Ascending aorta (tissue), 2 donors: Measurements from ENCODE around the gene XKR7. TPM values are rescaled to one million over a fixed set of nuclear protein-coding genes. Genes with fewer than 3 reads are reported as not detected.

Experiments used
- DNase-seq, 2 donors: peaks; one replicate each; pipeline ENCODE4 v3.0.0-alpha.2; 2019; ENCODE audit warnings: low spot score in 2 of 2
- H3K27ac ChIP-seq, 2 donors: fragments of 200-600 bp; sonication (generic); one replicate each; pipeline ENCODE4 v1.5.1; 2016 to 2017; ENCODE audit warnings: mild to moderate bottlenecking in 1 of 2
- H3K27me3 ChIP-seq: fragments of 200-600 bp; sonication (generic); one replicate; pipeline ENCODE4 v1.5.1; 2017
- H3K36me3 ChIP-seq, 2 donors: fragments of 200-600 bp; sonication (generic); one replicate each; pipeline ENCODE4 v1.5.1; 2016
- H3K4me1 ChIP-seq, 2 donors: fragments of 200-600 bp; sonication (generic); one replicate each; pipeline ENCODE4 v1.5.1; 2016 to 2017; ENCODE audit warnings: mild to moderate bottlenecking in 1 of 2
- H3K4me3 ChIP-seq, 2 donors: fragments of 200-600 bp; sonication (generic); one replicate each; pipeline ENCODE4 v1.5.1; 2016 to 2017; ENCODE audit warnings: mild to moderate bottlenecking in 1 of 2
- H3K9me3 ChIP-seq, 2 donors: fragments of 200-600 bp; sonication (generic); one replicate each; pipeline ENCODE4 v1.5.1; 2016
- intact Hi-C: fragments of 100-400 bp; cut with DNase I; formaldehyde crosslinking; loops from one replicate; pipeline ENCODE4 v1.15.1; 2023
- total RNA-seq: library from RNA; depleted of rRNA; stranded (reverse); fragments of >200 nt; gene quantifications from one replicate; pipeline ENCODE4 v1.1.0, GENCODE V29; 2016
- TF ChIP-seq, protein P1 (sequence below), 3 experiments: fragments of 200-600 bp in 2 of 3; fragments of 450-650 bp in 1 of 3; sonication (generic) in 2 of 3; IDR thresholded peaks; one replicate each; pipeline ENCODE4 v1.5.1; 2016 to 2019; ENCODE audit warnings: antibody characterized with exemption in 3 of 3, mild to moderate bottlenecking in 1 of 3, moderate library complexity in 1 of 3

XKR7 gene
- total RNA-seq, 1 donor from 2014 or later, result not detected

DNA sequence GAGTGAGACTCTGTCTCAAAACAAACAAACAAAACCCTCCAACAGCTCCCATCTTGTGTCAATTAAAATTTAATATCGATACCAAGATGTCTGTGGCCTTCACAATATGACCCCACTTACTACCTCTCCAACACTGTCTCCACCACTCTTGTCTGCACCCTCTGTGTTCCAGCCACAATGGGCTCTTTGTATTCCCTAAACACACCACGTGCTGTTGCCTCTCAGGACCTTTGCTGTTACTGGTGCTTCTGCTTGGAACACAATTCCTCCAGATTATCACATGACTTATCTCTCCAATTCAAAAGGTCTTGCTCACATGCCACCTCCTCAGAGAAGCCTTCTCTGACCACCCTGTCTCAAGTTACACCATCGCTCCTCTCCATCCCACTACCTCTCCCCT, 78.0 kb downstream of the XKR7 start:
- Histone ChIP-seq H3K9me3 (no peaks in the 10 kb centered on the region), H3K27ac (no peak overlapping the region), H3K4me1 (no peaks in the 10 kb centered on the region), H3K4me3 (no peak overlapping the region), H3K27me3 (no peaks in the 10 kb centered on the region), H3K36me3 (no peaks in the 10 kb centered on the region)
- intact Hi-C loops, result no loop called here
- no peak for DNase-seq
- TF ChIP-seq, protein P1, sequence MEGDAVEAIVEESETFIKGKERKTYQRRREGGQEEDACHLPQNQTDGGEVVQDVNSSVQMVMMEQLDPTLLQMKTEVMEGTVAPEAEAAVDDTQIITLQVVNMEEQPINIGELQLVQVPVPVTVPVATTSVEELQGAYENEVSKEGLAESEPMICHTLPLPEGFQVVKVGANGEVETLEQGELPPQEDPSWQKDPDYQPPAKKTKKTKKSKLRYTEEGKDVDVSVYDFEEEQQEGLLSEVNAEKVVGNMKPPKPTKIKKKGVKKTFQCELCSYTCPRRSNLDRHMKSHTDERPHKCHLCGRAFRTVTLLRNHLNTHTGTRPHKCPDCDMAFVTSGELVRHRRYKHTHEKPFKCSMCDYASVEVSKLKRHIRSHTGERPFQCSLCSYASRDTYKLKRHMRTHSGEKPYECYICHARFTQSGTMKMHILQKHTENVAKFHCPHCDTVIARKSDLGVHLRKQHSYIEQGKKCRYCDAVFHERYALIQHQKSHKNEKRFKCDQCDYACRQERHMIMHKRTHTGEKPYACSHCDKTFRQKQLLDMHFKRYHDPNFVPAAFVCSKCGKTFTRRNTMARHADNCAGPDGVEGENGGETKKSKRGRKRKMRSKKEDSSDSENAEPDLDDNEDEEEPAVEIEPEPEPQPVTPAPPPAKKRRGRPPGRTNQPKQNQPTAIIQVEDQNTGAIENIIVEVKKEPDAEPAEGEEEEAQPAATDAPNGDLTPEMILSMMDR (IDR thresholded peaks at IDR 0.05), result no peak

DNA sequence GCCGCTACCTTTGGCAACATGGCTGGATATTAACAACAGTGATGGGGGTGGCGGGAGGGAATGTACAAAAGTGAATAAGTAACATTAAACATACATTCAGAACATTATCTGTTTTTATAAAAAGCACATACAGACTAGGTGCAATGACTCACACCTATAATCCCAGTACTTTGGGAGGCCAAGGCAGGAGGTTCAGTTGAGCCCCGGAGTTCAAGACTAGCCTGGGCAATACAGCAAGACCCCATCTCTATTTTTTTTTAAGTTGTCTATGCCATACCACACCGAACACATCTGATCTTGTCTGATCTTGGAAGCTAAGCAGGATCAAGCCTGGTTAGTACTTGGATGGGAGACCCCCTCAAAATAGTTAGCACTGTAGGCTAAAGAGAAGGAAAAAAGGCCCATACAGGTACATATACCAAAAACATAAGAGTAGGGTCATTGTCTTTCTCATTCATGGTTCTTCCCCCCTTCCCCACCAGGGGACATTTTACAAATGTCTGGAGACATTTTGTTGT, 82.4 kb downstream of the XKR7 start:
- DNase-seq, result no peak
- Histone ChIP-seq H3K36me3 (no peaks in the 10 kb centered on the region), H3K27ac (no peak overlapping the region), H3K9me3 (no peaks in the 10 kb centered on the region), H3K27me3 (no peaks in the 10 kb centered on the region), H3K4me1 (peaks cover 0 to 4% of the 10 kb centered on the region in 2 donors), H3K4me3 (no peak overlapping the region)
- intact Hi-C loops, result no loop called here
- TF ChIP-seq, protein P1 (IDR thresholded peaks at IDR 0.05), result no peak

DNA sequence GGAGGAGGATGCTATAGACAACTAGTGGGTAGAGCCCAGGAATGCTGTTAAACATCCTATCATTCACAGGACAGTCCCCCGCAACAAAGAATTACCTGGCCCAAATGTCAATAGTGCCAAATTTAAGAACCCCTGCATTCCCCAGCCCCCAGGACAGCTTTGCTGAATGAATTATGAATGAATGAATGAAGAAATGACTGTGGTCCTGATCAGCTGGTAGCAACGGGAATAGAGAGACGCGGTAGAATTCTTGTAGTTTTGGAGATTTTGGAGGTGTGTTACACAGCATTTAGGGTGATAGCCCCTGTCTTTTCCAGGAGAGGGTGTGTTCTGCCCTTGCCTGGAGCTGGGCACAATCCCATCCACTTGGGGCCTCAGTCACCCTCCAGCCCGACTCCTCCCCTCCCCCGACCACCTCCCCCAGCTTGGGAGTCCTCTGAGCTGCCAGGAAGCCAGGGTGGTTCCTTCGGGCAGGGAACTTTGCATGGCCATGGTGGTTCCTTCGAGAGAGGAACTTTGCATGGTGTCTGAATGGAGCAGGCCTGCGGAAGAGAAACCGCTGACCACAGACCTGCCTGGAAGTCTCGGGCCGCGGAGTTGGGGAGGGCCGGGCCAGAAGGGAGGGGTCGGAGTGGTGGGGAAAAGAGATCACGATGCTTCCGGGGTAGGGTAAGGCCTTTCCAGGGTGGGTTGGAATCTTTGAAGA, 83.1 kb downstream of the XKR7 start:
- Histone ChIP-seq H3K36me3 (no peaks in the 10 kb centered on the region), H3K4me3 (no peak overlapping the region), H3K9me3 (no peaks in the 10 kb centered on the region), H3K27ac (no peak overlapping the region), H3K4me1 (peaks cover 0 to 4% of the 10 kb centered on the region in 2 donors), H3K27me3 (no peaks in the 10 kb centered on the region)
- intact Hi-C loops, result no loop called here
- TF ChIP-seq, protein P1 (IDR thresholded peaks at IDR 0.05), result no peak
- DNase-seq, result no peak

DNA sequence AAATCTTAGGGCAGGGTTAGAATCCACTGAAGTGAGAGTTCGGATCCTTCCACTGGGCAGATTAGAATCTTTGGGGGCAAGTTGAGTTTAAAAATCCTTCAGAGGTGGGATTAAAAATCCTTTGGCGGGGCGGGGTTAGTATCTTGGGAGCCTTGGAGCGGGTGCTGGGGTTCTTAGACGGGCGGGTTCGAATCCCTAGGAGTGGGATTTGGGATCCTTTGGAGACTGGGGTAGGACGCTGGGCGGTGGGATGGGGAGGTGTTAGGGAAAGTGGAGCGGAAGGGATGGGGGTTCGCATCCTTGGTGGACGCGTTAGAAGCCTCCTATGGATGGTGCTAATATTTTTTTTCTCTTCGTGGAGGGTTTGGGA, 83.8 kb downstream of the XKR7 start:
- Histone ChIP-seq H3K36me3 (no peaks in the 10 kb centered on the region), H3K27me3 (no peaks in the 10 kb centered on the region), H3K4me3 (peak overlapping the region in 1 of 2 donors; percentile 61), H3K9me3 (no peaks in the 10 kb centered on the region), H3K27ac (no peak overlapping the region), H3K4me1 (peaks cover 0 to 4% of the 10 kb centered on the region in 2 donors)
- intact Hi-C loops, result no loop called here
- TF ChIP-seq, protein P1 (IDR thresholded peaks at IDR 0.05), result no peak
- DNase-seq, result no peak

DNA sequence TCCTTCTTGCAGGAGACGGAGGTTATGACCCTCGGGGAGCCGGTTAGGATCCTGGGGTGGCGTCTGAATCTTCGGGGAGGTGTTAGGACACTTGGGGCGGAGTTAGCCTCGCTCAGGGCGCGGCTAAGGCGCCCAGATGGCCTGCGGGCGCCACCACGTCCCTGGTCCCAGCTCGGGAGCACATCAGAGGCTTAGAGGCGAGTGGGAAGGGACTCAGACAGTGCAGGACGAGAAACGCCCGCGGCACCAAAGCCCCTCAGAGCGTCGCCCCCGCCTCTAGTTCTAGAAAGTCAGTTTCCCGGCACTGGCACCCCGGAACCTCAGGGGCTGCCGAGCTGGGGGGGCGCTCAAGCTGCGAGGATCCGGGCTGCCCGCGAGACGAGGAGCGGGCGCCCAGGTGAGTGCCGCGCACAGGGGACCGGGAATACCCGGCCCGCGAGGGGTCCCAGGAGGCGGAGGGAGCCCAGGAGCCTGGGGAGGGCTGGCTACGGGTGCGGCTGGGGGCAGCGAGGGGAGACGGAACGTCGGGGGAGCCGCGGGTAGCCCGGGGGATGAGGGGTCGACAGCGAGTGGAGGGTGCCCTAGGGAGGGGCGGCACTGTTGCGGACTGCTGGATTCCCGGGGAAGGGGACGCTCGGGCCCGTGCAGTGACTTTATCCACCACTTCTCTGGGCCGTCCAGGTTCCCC, 84.3 kb downstream of the XKR7 start, which contains the start of gene HCK:
Gene HCK (plus strand): TSS at position 153 of the 688 bp plus-strand sequence.
- peak within 1 kb of the TSS; percentile 39 to 61 for H3K4me3 ChIP-seq
- H3K27ac ChIP-seq, result peak within 1 kb of the TSS; percentile 46 to 65

More for the DNA sequence above, 84.3 kb downstream of the XKR7 start, which contains the start of gene HCK:
- no peak for DNase-seq
- intact Hi-C loops, result no loop called here
- Histone ChIP-seq H3K9me3 (no peaks in the 10 kb centered on the region), H3K4me1 (peaks cover 0 to 4% of the 10 kb centered on the region in 2 donors), H3K27me3 (no peaks in the 10 kb centered on the region), H3K36me3 (no peaks in the 10 kb centered on the region)
- TF ChIP-seq, protein P1 (IDR thresholded peaks at IDR 0.05), result no peak
